ENCODE data around the gene PLET1. TPM values are rescaled to one million over a fixed set of nuclear protein-coding genes. Genes with fewer than 3 reads are reported as not detected.

Gene PLET1
- total and polyA plus RNA-seq, 4 donors = not detected

DNA sequence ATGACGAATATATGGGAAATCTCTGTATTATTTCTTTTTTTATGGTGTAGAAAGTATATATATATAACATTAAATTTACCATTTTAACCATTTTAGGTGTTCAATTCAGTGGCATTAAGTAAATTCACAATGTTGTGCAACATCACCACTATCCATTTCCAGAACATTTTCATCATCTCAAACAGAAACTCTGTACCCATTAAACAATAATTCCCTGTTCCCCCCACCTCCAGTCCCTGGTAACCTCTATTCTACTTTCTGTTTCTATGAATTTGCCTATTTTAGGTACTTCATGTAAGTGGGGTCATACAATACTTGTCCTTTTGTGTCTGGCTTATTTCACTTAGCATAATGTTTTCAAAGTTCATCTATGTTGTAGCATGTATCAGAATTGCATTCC is 49.8 kb downstream of the PLET1 start:
- no peak overlapping the region for H3K4me3 ChIP-seq (ENCODE audit: low read depth in 1 of 3, low read length in 3 of 3)
- TF ChIP-seq, protein P1, sequence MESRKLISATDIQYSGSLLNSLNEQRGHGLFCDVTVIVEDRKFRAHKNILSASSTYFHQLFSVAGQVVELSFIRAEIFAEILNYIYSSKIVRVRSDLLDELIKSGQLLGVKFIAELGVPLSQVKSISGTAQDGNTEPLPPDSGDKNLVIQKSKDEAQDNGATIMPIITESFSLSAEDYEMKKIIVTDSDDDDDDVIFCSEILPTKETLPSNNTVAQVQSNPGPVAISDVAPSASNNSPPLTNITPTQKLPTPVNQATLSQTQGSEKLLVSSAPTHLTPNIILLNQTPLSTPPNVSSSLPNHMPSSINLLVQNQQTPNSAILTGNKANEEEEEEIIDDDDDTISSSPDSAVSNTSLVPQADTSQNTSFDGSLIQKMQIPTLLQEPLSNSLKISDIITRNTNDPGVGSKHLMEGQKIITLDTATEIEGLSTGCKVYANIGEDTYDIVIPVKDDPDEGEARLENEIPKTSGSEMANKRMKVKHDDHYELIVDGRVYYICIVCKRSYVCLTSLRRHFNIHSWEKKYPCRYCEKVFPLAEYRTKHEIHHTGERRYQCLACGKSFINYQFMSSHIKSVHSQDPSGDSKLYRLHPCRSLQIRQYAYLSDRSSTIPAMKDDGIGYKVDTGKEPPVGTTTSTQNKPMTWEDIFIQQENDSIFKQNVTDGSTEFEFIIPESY (IDR thresholded peaks at IDR 0.05) = peak; percentile 36
- TF ChIP-seq HNF4A (conservative IDR thresholded peaks at IDR 0.05) = peak; percentile 66 to 77
- TF ChIP-seq YY1 (IDR thresholded peaks at IDR 0.05) = peak; percentile 67
- TF ChIP-seq FOXA1 (IDR thresholded peaks at IDR 0.05) = peak; percentile 34
- no peak for TF ChIP-seq EGR1 (IDR thresholded peaks at IDR 0.05; ENCODE audit: low read depth in 2 of 2)
- TF ChIP-seq FOXA2 (IDR thresholded peaks at IDR 0.05) = peak; percentile 38
- peak; percentile 64 for TF ChIP-seq SP1 (IDR thresholded peaks at IDR 0.05)
- peak in 1 of 2 donors; percentile 17 for TF ChIP-seq GABPA (IDR thresholded peaks at IDR 0.05 in 1 of 2, conservative IDR thresholded peaks at IDR 0.05 in 1 of 2)
- TF ChIP-seq, protein P2, sequence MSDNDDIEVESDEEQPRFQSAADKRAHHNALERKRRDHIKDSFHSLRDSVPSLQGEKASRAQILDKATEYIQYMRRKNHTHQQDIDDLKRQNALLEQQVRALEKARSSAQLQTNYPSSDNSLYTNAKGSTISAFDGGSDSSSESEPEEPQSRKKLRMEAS (IDR thresholded peaks at IDR 0.05) = peak; percentile 23
- peak in 1 of 2 donors; percentile 57 for TF ChIP-seq JUND (IDR thresholded peaks at IDR 0.05)
- no peak for TF ChIP-seq TAF1 (conservative IDR thresholded peaks at IDR 0.05)
- TF ChIP-seq, protein P3, sequence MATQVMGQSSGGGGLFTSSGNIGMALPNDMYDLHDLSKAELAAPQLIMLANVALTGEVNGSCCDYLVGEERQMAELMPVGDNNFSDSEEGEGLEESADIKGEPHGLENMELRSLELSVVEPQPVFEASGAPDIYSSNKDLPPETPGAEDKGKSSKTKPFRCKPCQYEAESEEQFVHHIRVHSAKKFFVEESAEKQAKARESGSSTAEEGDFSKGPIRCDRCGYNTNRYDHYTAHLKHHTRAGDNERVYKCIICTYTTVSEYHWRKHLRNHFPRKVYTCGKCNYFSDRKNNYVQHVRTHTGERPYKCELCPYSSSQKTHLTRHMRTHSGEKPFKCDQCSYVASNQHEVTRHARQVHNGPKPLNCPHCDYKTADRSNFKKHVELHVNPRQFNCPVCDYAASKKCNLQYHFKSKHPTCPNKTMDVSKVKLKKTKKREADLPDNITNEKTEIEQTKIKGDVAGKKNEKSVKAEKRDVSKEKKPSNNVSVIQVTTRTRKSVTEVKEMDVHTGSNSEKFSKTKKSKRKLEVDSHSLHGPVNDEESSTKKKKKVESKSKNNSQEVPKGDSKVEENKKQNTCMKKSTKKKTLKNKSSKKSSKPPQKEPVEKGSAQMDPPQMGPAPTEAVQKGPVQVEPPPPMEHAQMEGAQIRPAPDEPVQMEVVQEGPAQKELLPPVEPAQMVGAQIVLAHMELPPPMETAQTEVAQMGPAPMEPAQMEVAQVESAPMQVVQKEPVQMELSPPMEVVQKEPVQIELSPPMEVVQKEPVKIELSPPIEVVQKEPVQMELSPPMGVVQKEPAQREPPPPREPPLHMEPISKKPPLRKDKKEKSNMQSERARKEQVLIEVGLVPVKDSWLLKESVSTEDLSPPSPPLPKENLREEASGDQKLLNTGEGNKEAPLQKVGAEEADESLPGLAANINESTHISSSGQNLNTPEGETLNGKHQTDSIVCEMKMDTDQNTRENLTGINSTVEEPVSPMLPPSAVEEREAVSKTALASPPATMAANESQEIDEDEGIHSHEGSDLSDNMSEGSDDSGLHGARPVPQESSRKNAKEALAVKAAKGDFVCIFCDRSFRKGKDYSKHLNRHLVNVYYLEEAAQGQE (IDR thresholded peaks at IDR 0.05) = peak; percentile 34
- TF ChIP-seq, protein P4, sequence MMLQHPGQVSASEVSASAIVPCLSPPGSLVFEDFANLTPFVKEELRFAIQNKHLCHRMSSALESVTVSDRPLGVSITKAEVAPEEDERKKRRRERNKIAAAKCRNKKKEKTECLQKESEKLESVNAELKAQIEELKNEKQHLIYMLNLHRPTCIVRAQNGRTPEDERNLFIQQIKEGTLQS (IDR thresholded peaks at IDR 0.05) = peak; percentile 80
- TF ChIP-seq, protein P5, sequence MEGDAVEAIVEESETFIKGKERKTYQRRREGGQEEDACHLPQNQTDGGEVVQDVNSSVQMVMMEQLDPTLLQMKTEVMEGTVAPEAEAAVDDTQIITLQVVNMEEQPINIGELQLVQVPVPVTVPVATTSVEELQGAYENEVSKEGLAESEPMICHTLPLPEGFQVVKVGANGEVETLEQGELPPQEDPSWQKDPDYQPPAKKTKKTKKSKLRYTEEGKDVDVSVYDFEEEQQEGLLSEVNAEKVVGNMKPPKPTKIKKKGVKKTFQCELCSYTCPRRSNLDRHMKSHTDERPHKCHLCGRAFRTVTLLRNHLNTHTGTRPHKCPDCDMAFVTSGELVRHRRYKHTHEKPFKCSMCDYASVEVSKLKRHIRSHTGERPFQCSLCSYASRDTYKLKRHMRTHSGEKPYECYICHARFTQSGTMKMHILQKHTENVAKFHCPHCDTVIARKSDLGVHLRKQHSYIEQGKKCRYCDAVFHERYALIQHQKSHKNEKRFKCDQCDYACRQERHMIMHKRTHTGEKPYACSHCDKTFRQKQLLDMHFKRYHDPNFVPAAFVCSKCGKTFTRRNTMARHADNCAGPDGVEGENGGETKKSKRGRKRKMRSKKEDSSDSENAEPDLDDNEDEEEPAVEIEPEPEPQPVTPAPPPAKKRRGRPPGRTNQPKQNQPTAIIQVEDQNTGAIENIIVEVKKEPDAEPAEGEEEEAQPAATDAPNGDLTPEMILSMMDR (IDR thresholded peaks at IDR 0.05; ENCODE audit: low read depth, low read length, missing input control) = no peak
- peak; percentile 62 to 83 for TF ChIP-seq RXRA (IDR thresholded peaks at IDR 0.05)
- TF ChIP-seq HNF4G (IDR thresholded peaks at IDR 0.05) = peak; percentile 31
- no peak for TF ChIP-seq NR2F2 (IDR thresholded peaks at IDR 0.05)
- TF ChIP-seq RAD21 (IDR thresholded peaks at IDR 0.05) = no peak
- no peak for DNase-seq (ENCODE audit: low spot score)
- no peak overlapping the region for H3K9ac ChIP-seq (ENCODE audit: low read depth in 1 of 2, low read length in 2 of 2)
- peak overlapping the region; percentile 69 to 80 for H3K27ac ChIP-seq (ENCODE audit: low read depth in 1 of 2, low read length in 2 of 2)
- no peaks in the 10 kb centered on the region for H3K27me3 ChIP-seq (ENCODE audit: control insufficient read depth in 4 of 4, insufficient read depth in 4 of 4, low read length in 3 of 4)
- H3K36me3 ChIP-seq (ENCODE audit: control insufficient read depth in 4 of 4, insufficient read depth in 3 of 4, low read depth in 1 of 4, low read length in 3 of 4) = no peaks in the 10 kb centered on the region
- peaks cover 6 to 48% (median 28%) of the 10 kb centered on the region in 4 donors for H3K4me1 ChIP-seq (ENCODE audit: control insufficient read depth in 4 of 4, insufficient read depth in 4 of 4, low read length in 3 of 4)
- no peaks in the 10 kb centered on the region for H3K9me3 ChIP-seq (ENCODE audit: control insufficient read depth in 4 of 4, low read length in 3 of 4)
- WGBS = 68% methylated on average over 1 of the region's 1 CpG
